Osteocyte (in vitro differentiated cells): Measurements from ENCODE around the gene VPS13D. TPM values are rescaled to one million over a fixed set of nuclear protein-coding genes. Genes with fewer than 3 reads are reported as not detected.
"Not testable (repeated sequence)": the region's sequence is repeated elsewhere in the genome, so short reads cannot be mapped to it uniquely, and the experiment has no call there.

ENCODE experiments used
- DNase-seq: peaks from one replicate; pipeline ENCODE4 v3.0.0; 2021; ENCODE audit warnings: mixed read lengths; ENCODE audit not compliant: unreplicated experiment; ENCODE audit errors: extremely low spot score
- H3K27ac Mint-ChIP-seq: one replicate; pipeline ENCODE4 v1.8.0; 2021; ENCODE audit warnings: mild to moderate bottlenecking, mixed read lengths; ENCODE audit not compliant: unreplicated experiment
- H3K27me3 Mint-ChIP-seq: one replicate; pipeline ENCODE4 v1.8.0; 2021; ENCODE audit warnings: mixed read lengths; ENCODE audit not compliant: unreplicated experiment
- H3K36me3 Mint-ChIP-seq: one replicate; pipeline ENCODE4 v1.8.0; 2021; ENCODE audit warnings: mixed read lengths; ENCODE audit not compliant: unreplicated experiment
- H3K4me1 Mint-ChIP-seq: one replicate; pipeline ENCODE4 v1.8.0; 2021; ENCODE audit warnings: mixed read lengths; ENCODE audit not compliant: unreplicated experiment
- H3K4me3 Mint-ChIP-seq: one replicate; pipeline ENCODE4 v1.8.0; 2021; ENCODE audit warnings: mild to moderate bottlenecking, moderate library complexity, mixed read lengths; ENCODE audit not compliant: unreplicated experiment
- H3K9me3 Mint-ChIP-seq: one replicate; pipeline ENCODE4 v1.8.0; 2021; ENCODE audit warnings: mixed read lengths; ENCODE audit not compliant: unreplicated experiment
- CTCF ChIP-seq: fragments of 200-600 bp; sonication (generic); IDR thresholded peaks from 2 replicates; pipeline ENCODE4 v1.5.0; 2021; ENCODE audit warnings: antibody characterized with exemption, mild to moderate bottlenecking, moderate library complexity
- total RNA-seq: library from RNA; stranded (reverse); gene quantifications from 2 replicates; pipeline ENCODE4 v1.2.1, GENCODE V29; 2021

The VPS13D gene
- total RNA-seq, 1 donor from 2014 or later = 41.1 TPM

GRCh38 chr1:12469493-12469892, 239.7 kb downstream of the VPS13D start:
- DNase-seq = no peak
- no peak for TF ChIP-seq CTCF
- Mint-ChIP-seq H3K27ac (no peak overlapping the region), H3K9me3 (no peaks in the 10 kb centered on the region), H3K4me1 (peaks cover 11% of the 10 kb centered on the region), H3K36me3 (peaks cover 32% of the 10 kb centered on the region), H3K4me3 (no peak overlapping the region), H3K27me3 (no peaks in the 10 kb centered on the region)

GRCh38 chr1:12469990-12470389, 240.2 kb downstream of the VPS13D start:
- H3K27ac Mint-ChIP-seq = no peak overlapping the region
- H3K9me3 Mint-ChIP-seq = no peaks in the 10 kb centered on the region
- peaks cover 6% of the 10 kb centered on the region for H3K4me1 Mint-ChIP-seq
- H3K27me3 Mint-ChIP-seq = no peaks in the 10 kb centered on the region
- peaks cover 32% of the 10 kb centered on the region for H3K36me3 Mint-ChIP-seq
- no peak for DNase-seq
- no peak overlapping the region for H3K4me3 Mint-ChIP-seq
- no peak for TF ChIP-seq CTCF

- peaks cover 30% of the 10 kb centered on the region for H3K36me3 Mint-ChIP-seq
- H3K4me3 Mint-ChIP-seq, H3K27me3 Mint-ChIP-seq, DNase-seq, H3K9me3 Mint-ChIP-seq, H3K27ac Mint-ChIP-seq, H3K4me1 Mint-ChIP-seq: not testable (repeated sequence)
Observed at GRCh38 chr1:12470916-12471315, 241.1 kb downstream of the VPS13D start.

GRCh38 chr1:12472156-12472797, 242.4 kb downstream of the VPS13D start:
- peaks cover 14% of the 10 kb centered on the region for H3K4me1 Mint-ChIP-seq
- H3K36me3 Mint-ChIP-seq = peaks cover 32% of the 10 kb centered on the region
- H3K4me3 Mint-ChIP-seq = no peak overlapping the region
- no peaks in the 10 kb centered on the region for H3K27me3 Mint-ChIP-seq
- H3K9me3 Mint-ChIP-seq = no peaks in the 10 kb centered on the region
- no peak for TF ChIP-seq CTCF
- no peak for DNase-seq
- no peak overlapping the region for H3K27ac Mint-ChIP-seq

GRCh38 chr1:12472798-12473551, 243.1 kb downstream of the VPS13D start:
- DNase-seq = no peak
- Mint-ChIP-seq H3K4me3 (no peak overlapping the region), H3K4me1 (peaks cover 14% of the 10 kb centered on the region), H3K27me3 (no peaks in the 10 kb centered on the region), H3K27ac (no peak overlapping the region), H3K36me3 (peaks cover 28% of the 10 kb centered on the region), H3K9me3 (no peaks in the 10 kb centered on the region)
- no peak for TF ChIP-seq CTCF
